HEK293 (cell line): ENCODE results near the gene MKRN2.

Source experiments
- CTCF ChIA-PET: fragments of 350-600 bp; formaldehyde crosslinking; extraction: SDS; loops from one replicate; lab custom pipeline; 2021; ENCODE audit warnings: antibody characterized with exemption; lab: Yijun Ruan, JAX
- POLR2A ChIA-PET: fragments of 300-600 bp; formaldehyde crosslinking; extraction: SDS; loops from one replicate; lab custom pipeline; 2020; ENCODE audit warnings: antibody characterized with exemption, inconsistent platforms; lab: Yijun Ruan, JAX
- H3K27ac ChIP-seq: fragments of 200-500 bp; sonication (Bioruptor generic); 2 replicates; pipeline ENCODE4 v1.5.1; 2014; ENCODE audit warnings: low read depth, low read length, control low read depth, inconsistent platforms; ENCODE audit errors: extremely low read depth
- H3K36me3 ChIP-seq, 2 experiments: fragments of 200-500 bp in 1 of 2; sonication (Bioruptor generic) in 1 of 2; 1 replicate in 1 of 2; 2 replicates in 1 of 2; pipeline ENCODE4 v1.5.1; 2014 to 2017; ENCODE audit warnings: inconsistent platforms in 2 of 2, low read length in 2 of 2; ENCODE audit not compliant: control insufficient read depth in 2 of 2, insufficient read depth in 1 of 2
- H3K4me1 ChIP-seq: fragments of 200-500 bp; sonication (Bioruptor generic); 2 replicates; pipeline ENCODE4 v1.5.1; 2014; ENCODE audit warnings: mild to moderate bottlenecking, low read length, inconsistent platforms; ENCODE audit not compliant: control insufficient read depth, insufficient read depth
- H3K4me3 ChIP-seq: 2 replicates; pipeline ENCODE4 v1.5.1; 2011; ENCODE audit warnings: low read depth, mild to moderate bottlenecking, control low read depth, low read length, moderate library complexity
- H3K9me3 ChIP-seq: fragments of 200-500 bp; sonication (Bioruptor generic); 2 replicates; pipeline ENCODE4 v1.5.1; 2014; ENCODE audit warnings: low read depth, low read length, inconsistent platforms; ENCODE audit not compliant: control insufficient read depth, insufficient read depth
- MYNN ChIP-seq: fragments of 450-650 bp; formaldehyde crosslinking; IDR thresholded peaks from 2 replicates; pipeline ENCODE4 v1.5.1; 2016; ENCODE audit warnings: missing biosample characterization, missing genetic modification characterization, borderline replicate concordance
- PATZ1 ChIP-seq: fragments of 450-650 bp; formaldehyde crosslinking; IDR thresholded peaks from 2 replicates; pipeline ENCODE4 v1.5.1; 2016; ENCODE audit warnings: missing biosample characterization, missing genetic modification characterization
- RBAK ChIP-seq: fragments of 450-650 bp; formaldehyde crosslinking; IDR thresholded peaks from 2 replicates; pipeline ENCODE4 v1.5.1; 2016; ENCODE audit warnings: missing biosample characterization, missing genetic modification characterization
- ZBTB11 ChIP-seq: fragments of 450-650 bp; formaldehyde crosslinking; conservative IDR thresholded peaks from 2 replicates; pipeline ENCODE4 v1.5.1; 2016; ENCODE audit warnings: low read depth, missing biosample characterization, missing genetic modification characterization
- ZFP3 ChIP-seq: fragments of 450-650 bp; formaldehyde crosslinking; IDR thresholded peaks from 2 replicates; pipeline ENCODE4 v1.5.1; 2016; ENCODE audit warnings: low read depth, missing biosample characterization, missing genetic modification characterization
- ZNF10 ChIP-seq: fragments of 450-650 bp; formaldehyde crosslinking; IDR thresholded peaks from 2 replicates; pipeline ENCODE4 v1.5.1; 2017; ENCODE audit warnings: missing biosample characterization, missing genetic modification characterization
- ZNF132 ChIP-seq: fragments of 450-650 bp; formaldehyde crosslinking; IDR thresholded peaks from 2 replicates; pipeline ENCODE4 v1.5.1; 2017; ENCODE audit warnings: missing biosample characterization, missing genetic modification characterization, borderline replicate concordance
- ZNF155 ChIP-seq: fragments of 450-650 bp; formaldehyde crosslinking; IDR thresholded peaks from 2 replicates; pipeline ENCODE4 v1.5.1; 2016; ENCODE audit warnings: missing biosample characterization, missing genetic modification characterization
- ZNF26 ChIP-seq: fragments of 450-650 bp; formaldehyde crosslinking; IDR thresholded peaks from 2 replicates; pipeline ENCODE4 v1.5.1; 2016; ENCODE audit warnings: missing biosample characterization, missing genetic modification characterization
- ZNF292 ChIP-seq: fragments of 450-650 bp; formaldehyde crosslinking; IDR thresholded peaks from 2 replicates; pipeline ENCODE4 v1.5.1; 2016; ENCODE audit warnings: low read depth, missing biosample characterization, missing genetic modification characterization, borderline replicate concordance
- ZNF488 ChIP-seq: fragments of 450-650 bp; formaldehyde crosslinking; IDR thresholded peaks from 2 replicates; pipeline ENCODE4 v1.5.1; 2016; ENCODE audit warnings: missing biosample characterization, missing genetic modification characterization
- ZNF555 ChIP-seq: fragments of 450-650 bp; formaldehyde crosslinking; conservative IDR thresholded peaks from 2 replicates; pipeline ENCODE4 v1.5.1; 2017; ENCODE audit warnings: missing biosample characterization, mild to moderate bottlenecking, missing genetic modification characterization, inconsistent platforms
- ZNF596 ChIP-seq: fragments of 450-650 bp; IDR thresholded peaks from 2 replicates; pipeline ENCODE4 v1.5.0; 2018; ENCODE audit warnings: missing biosample characterization, mild to moderate bottlenecking, missing genetic modification characterization, moderate library complexity
- ZNF600 ChIP-seq: fragments of 450-650 bp; formaldehyde crosslinking; IDR thresholded peaks from 2 replicates; pipeline ENCODE4 v1.5.1; 2016; ENCODE audit warnings: missing biosample characterization, missing genetic modification characterization
- ZNF629 ChIP-seq: fragments of 450-650 bp; formaldehyde crosslinking; IDR thresholded peaks from 2 replicates; pipeline ENCODE4 v1.5.1; 2017; ENCODE audit warnings: missing biosample characterization, missing genetic modification characterization
- ZNF660 ChIP-seq: fragments of 450-650 bp; IDR thresholded peaks from 2 replicates; pipeline ENCODE4 v1.5.1; 2018; ENCODE audit warnings: missing biosample characterization, mild to moderate bottlenecking, missing genetic modification characterization
- ZNF670 ChIP-seq: fragments of 450-650 bp; formaldehyde crosslinking; IDR thresholded peaks from 2 replicates; pipeline ENCODE4 v1.5.1; 2016; ENCODE audit warnings: missing biosample characterization, missing genetic modification characterization, low read depth
- ZNF776 ChIP-seq: fragments of 450-650 bp; formaldehyde crosslinking; IDR thresholded peaks from 2 replicates; pipeline ENCODE4 v1.5.0; 2017; ENCODE audit warnings: missing biosample characterization, missing genetic modification characterization, borderline replicate concordance
- ZNF777 ChIP-seq: fragments of 450-650 bp; formaldehyde crosslinking; IDR thresholded peaks from 2 replicates; pipeline ENCODE4 v1.5.1; 2017; ENCODE audit warnings: missing biosample characterization, missing genetic modification characterization, borderline replicate concordance
- ZNF792 ChIP-seq: fragments of 450-650 bp; formaldehyde crosslinking; IDR thresholded peaks from 2 replicates; pipeline ENCODE4 v1.5.1; 2016; ENCODE audit warnings: missing biosample characterization, missing genetic modification characterization
- ZNF843 ChIP-seq: fragments of 450-650 bp; formaldehyde crosslinking; IDR thresholded peaks from 2 replicates; pipeline ENCODE4 v1.5.1; 2016; ENCODE audit warnings: missing biosample characterization, missing genetic modification characterization
- ZSCAN18 ChIP-seq: fragments of 450-650 bp; formaldehyde crosslinking; IDR thresholded peaks from 2 replicates; pipeline ENCODE4 v1.5.1; 2016; ENCODE audit warnings: missing biosample characterization, missing genetic modification characterization
- ZSCAN5A ChIP-seq: fragments of 450-650 bp; formaldehyde crosslinking; IDR thresholded peaks from 2 replicates; pipeline ENCODE4 v1.5.1; 2016; ENCODE audit warnings: missing biosample characterization, missing genetic modification characterization

MKRN2 gene

GRCh38 chr3:12512534-12513118 is 44.3 kb upstream of the MKRN2 start:
- H3K27ac ChIP-seq: no peak overlapping the region
- H3K4me3 ChIP-seq: no peak overlapping the region
- peaks cover 0 to 27% of the 10 kb centered on the region in 2 experiments; a peak in 2 of 3 replicates for H3K36me3 ChIP-seq
- H3K9me3 ChIP-seq: no peaks in the 10 kb centered on the region
- CTCF ChIA-PET: no interaction called here
- peaks cover 4% of the 10 kb centered on the region for H3K4me1 ChIP-seq
- TF ChIP-seq RBAK (tag by site-specific recombination) (no peak), ZNF660 (tag by site-specific recombination) (no peak), ZNF488 (no peak), PATZ1 (tag by site-specific recombination) (no peak), ZNF777 (no peak), ZNF26 (tag by site-specific recombination) (no peak), ZNF596 (no peak), ZNF843 (tag by site-specific recombination) (no peak), ZNF555 (tag by site-specific recombination) (no peak), ZNF629 (no peak), ZNF132 (tag by site-specific recombination) (no peak), ZFP3 (tag by site-specific recombination) (no peak), MYNN (no peak), ZSCAN5A (tag by site-specific recombination) (no peak), ZSCAN18 (tag by site-specific recombination) (no peak), ZNF292 (no peak), ZNF155 (tag by site-specific recombination) (no peak)
- TF ChIP-seq, all 188 proteins: peak for 0
- POLR2A ChIA-PET: no interaction called here

GRCh38 chr3:12513694-12514446 is 43.0 kb upstream of the MKRN2 start:
- Histone ChIP-seq H3K9me3 (no peaks in the 10 kb centered on the region), H3K4me1 (peaks cover 5% of the 10 kb centered on the region), H3K36me3 (peaks cover 0 to 19% of the 10 kb centered on the region in 2 experiments; a peak in 2 of 3 replicates), H3K27ac (no peak overlapping the region), H3K4me3 (no peak overlapping the region)
- CTCF ChIA-PET: no interaction called here
- POLR2A ChIA-PET: no interaction called here
- TF ChIP-seq ZNF10 (no peak), ZNF792 (tag by site-specific recombination) (no peak), ZNF777 (no peak), ZBTB11 (tag by site-specific recombination) (no peak), ZNF596 (no peak), ZNF670 (tag by site-specific recombination) (no peak), ZNF600 (tag by site-specific recombination) (no peak), ZNF776 (no peak)
